MCF 10A (cell line): Measurements from ENCODE around the gene UNC13C. TPM values are rescaled to one million over a fixed set of nuclear protein-coding genes. Genes with fewer than 3 reads are reported as not detected.

Experiments
- BruUV-seq: library from RNA; stranded (reverse); fragments of 400-500 nt; replicated peaks from 2 replicates; lab custom pipeline; 2021; lab: Mats Ljungman, UMichigan
- CTCF ChIA-PET: fragments of 300-600 bp; sonication (Branson Sonifier 250); formaldehyde crosslinking; extraction: SDS; loops from one replicate; lab custom pipeline; 2021; ENCODE audit warnings: antibody characterized with exemption, inconsistent platforms; lab: Yijun Ruan, JAX
- POLR2A ChIA-PET: fragments of 300-600, 350-650 bp; sonication (Branson Sonifier 250); formaldehyde crosslinking; extraction: SDS; loops from one replicate; lab custom pipeline; 2020; ENCODE audit warnings: antibody characterized with exemption, inconsistent platforms; lab: Yijun Ruan, JAX
- DNase-seq: peaks from one replicate; pipeline ENCODE4 v3.0.0-alpha.2; 2018; ENCODE audit not compliant: unreplicated experiment
- H3K27ac Mint-ChIP-seq: one replicate; pipeline ENCODE4 v1.8.0; 2022; ENCODE audit warnings: mild to moderate bottlenecking, low read depth, mixed read lengths; ENCODE audit not compliant: unreplicated experiment
- H3K27me3 Mint-ChIP-seq: one replicate; pipeline ENCODE4 v1.8.0; 2022; ENCODE audit warnings: mixed read lengths; ENCODE audit not compliant: insufficient read depth, unreplicated experiment
- H3K36me3 Mint-ChIP-seq: one replicate; pipeline ENCODE4 v1.8.0; 2022; ENCODE audit warnings: mild to moderate bottlenecking, moderate library complexity, mixed read lengths; ENCODE audit not compliant: insufficient read depth, unreplicated experiment
- H3K4me1 Mint-ChIP-seq: one replicate; pipeline ENCODE4 v1.8.0; 2022; ENCODE audit warnings: mixed read lengths; ENCODE audit not compliant: insufficient read depth, unreplicated experiment
- H3K4me3 Mint-ChIP-seq: one replicate; pipeline ENCODE4 v1.8.0; 2022; ENCODE audit warnings: mild to moderate bottlenecking, moderate library complexity, mixed read lengths; ENCODE audit not compliant: unreplicated experiment
- H3K9me3 Mint-ChIP-seq: one replicate; pipeline ENCODE4 v1.8.0; 2022; ENCODE audit warnings: mixed read lengths; ENCODE audit not compliant: unreplicated experiment
- intact Hi-C: fragments of 100-400 bp; cut with micrococcal nuclease; formaldehyde crosslinking; loops from 2 replicates; pipeline ENCODE4 v1.14.1; 2022
- total RNA-seq: library from RNA; stranded (reverse); gene quantifications from 2 replicates; pipeline ENCODE4 v1.2.3, GENCODE V29; 2022
- TF ChIP-seq, protein P1 (sequence below): fragments of 200-600 bp; IDR thresholded peaks from one replicate; pipeline ENCODE4 v1.8.0; 2022; ENCODE audit warnings: antibody characterized with exemption, mild to moderate bottlenecking; ENCODE audit not compliant: unreplicated experiment

The UNC13C gene
- total RNA-seq, 1 experiment from 2014 or later: not detected

DNA sequence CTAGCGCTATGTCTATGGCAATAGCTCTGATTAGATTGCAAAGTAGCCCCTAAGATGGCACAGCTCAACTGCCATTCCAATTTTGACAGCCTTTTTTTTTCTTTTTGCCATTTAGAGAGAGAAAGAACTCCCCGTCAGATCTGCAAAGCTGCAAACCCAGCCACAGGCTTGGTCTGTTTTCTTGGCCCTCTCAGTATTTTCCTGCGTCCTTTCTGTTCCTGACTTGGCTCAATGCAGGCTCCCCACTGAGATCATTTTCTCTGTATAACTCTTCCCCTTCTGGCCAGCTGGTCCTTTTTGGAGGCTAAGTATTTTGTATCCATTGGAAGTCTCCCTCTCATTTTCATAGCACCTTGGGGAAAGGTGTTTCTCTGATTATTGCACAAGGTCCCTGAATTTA is 386.7 kb downstream of the UNC13C start:
- TF ChIP-seq, protein P1, sequence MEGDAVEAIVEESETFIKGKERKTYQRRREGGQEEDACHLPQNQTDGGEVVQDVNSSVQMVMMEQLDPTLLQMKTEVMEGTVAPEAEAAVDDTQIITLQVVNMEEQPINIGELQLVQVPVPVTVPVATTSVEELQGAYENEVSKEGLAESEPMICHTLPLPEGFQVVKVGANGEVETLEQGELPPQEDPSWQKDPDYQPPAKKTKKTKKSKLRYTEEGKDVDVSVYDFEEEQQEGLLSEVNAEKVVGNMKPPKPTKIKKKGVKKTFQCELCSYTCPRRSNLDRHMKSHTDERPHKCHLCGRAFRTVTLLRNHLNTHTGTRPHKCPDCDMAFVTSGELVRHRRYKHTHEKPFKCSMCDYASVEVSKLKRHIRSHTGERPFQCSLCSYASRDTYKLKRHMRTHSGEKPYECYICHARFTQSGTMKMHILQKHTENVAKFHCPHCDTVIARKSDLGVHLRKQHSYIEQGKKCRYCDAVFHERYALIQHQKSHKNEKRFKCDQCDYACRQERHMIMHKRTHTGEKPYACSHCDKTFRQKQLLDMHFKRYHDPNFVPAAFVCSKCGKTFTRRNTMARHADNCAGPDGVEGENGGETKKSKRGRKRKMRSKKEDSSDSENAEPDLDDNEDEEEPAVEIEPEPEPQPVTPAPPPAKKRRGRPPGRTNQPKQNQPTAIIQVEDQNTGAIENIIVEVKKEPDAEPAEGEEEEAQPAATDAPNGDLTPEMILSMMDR: no peak
- no TSS peak for BruUV-seq
- no peak for DNase-seq
- Mint-ChIP-seq H3K4me3 (no peak overlapping the region), H3K9me3 (peaks cover 20% of the 10 kb centered on the region), H3K27me3 (no peaks in the 10 kb centered on the region), H3K27ac (no peak overlapping the region), H3K36me3 (no peaks in the 10 kb centered on the region), H3K4me1 (no peaks in the 10 kb centered on the region)
- ChIA-PET CTCF (no interaction called here), POLR2A (no interaction called here)
- intact Hi-C loops: no loop called here

DNA sequence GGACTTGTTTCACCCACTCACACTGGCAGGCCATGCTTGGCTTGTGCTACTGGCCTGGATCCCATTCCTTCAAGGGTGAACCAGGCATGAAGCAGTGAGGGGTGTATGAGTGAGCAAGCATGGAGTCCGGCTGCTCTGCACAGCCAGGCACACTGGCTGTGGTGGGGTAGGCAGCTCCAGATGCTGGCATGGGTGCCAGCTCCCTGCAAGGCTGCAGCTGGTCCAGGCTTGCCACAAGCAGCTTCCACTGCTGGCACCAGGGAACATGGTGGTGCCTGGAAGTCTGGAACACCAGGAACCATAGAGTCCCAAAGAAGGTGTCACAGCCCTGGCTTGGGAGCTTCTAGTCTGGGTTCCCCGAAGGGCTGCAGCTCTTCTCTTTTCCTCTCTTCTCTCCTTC is 395.1 kb downstream of the UNC13C start:
- no peak overlapping the region for H3K27ac Mint-ChIP-seq
- no peaks in the 10 kb centered on the region for H3K27me3 Mint-ChIP-seq
- CTCF ChIA-PET: no interaction called here
- POLR2A ChIA-PET: interaction anchor here (1.0 kb wide), 1 partner anchor 35 kb away, joined by 3 read pairs; no protein-coding TSS in a partner anchor
- H3K4me3 Mint-ChIP-seq: no peak overlapping the region
- TF ChIP-seq, protein P1: no peak
- BruUV-seq: no TSS peak
- peaks cover 7% of the 10 kb centered on the region for H3K9me3 Mint-ChIP-seq
- intact Hi-C loops: no loop called here
- DNase-seq: no peak
- H3K36me3 Mint-ChIP-seq: no peaks in the 10 kb centered on the region
- no peaks in the 10 kb centered on the region for H3K4me1 Mint-ChIP-seq

DNA sequence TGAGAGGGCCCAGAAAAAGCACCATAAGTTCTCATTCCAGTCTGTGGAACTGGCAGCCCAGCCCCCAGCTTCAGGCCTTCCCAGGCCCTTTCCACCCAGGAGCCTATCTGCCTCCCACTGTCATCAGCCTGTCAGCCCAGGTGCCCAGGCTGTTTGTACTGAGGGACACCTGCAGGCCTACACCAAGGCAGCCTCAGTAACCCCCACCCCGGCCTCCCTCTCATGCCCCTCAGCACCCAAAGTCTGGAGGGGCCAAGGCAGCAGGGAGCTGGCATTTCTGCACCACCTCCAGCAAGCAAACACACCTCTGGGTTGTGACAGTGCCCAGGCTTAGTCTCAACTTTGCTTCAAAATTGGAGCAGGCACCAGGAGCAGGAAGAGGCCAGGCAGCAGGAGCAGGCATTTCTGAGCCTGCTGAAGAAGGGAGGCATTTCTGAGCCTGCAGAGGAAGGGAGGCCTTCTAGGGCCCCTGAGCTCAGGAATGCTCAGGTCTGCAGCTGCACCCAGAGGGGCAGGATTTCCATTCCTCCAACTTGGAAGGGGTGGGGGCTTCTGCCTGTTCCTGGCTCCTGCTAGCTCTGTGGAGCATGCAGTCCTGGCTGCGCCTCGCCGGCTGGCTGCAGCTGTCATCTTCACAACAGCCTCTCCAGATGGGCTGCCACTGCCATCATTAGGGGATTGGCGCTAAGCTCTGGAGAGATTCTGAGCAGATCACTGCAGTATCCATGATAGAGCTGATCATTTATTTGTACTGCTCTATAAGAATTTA is 396.1 kb downstream of the UNC13C start:
- H3K27me3 Mint-ChIP-seq: no peaks in the 10 kb centered on the region
- CTCF ChIA-PET: no interaction called here
- no peak overlapping the region for H3K27ac Mint-ChIP-seq
- POLR2A ChIA-PET: no interaction called here
- no peaks in the 10 kb centered on the region for H3K4me1 Mint-ChIP-seq
- TF ChIP-seq, protein P1: no peak
- BruUV-seq: no TSS peak
- no peaks in the 10 kb centered on the region for H3K36me3 Mint-ChIP-seq
- intact Hi-C loops: no loop called here
- DNase-seq: no peak
- peaks cover 7% of the 10 kb centered on the region for H3K9me3 Mint-ChIP-seq
- no peak overlapping the region for H3K4me3 Mint-ChIP-seq

DNA sequence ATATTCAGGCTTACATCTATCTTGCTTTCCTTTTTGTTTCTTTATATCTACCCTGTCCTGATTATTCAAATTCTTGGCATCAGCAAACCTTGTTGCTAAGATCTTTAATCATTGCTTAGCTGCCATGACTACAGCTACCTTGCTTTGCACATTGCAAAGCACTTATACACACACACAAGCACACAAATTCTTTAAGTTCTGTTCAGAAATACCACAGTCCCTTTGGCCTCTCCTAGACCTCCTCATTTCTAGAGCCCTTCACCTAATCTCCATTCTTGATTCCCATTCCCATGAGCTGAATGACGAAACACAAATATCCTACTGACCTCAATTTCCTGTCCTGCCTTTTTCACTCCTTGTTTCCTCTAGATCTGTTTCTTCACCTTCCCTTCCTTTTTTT is 409.6 kb downstream of the UNC13C start:
- ChIA-PET CTCF (no interaction called here), POLR2A (no interaction called here)
- BruUV-seq: no TSS peak
- no peak overlapping the region for H3K4me3 Mint-ChIP-seq
- no peak overlapping the region for H3K27ac Mint-ChIP-seq
- H3K36me3 Mint-ChIP-seq: no peaks in the 10 kb centered on the region
- DNase-seq: no peak
- no peaks in the 10 kb centered on the region for H3K4me1 Mint-ChIP-seq
- H3K9me3 Mint-ChIP-seq: peaks cover 19% of the 10 kb centered on the region
- no peaks in the 10 kb centered on the region for H3K27me3 Mint-ChIP-seq
- intact Hi-C loops: no loop called here
- TF ChIP-seq, protein P1: no peak
